CD4-positive, alpha-beta T cell treated with Interleukin-15 for 1 hour (primary cell): ENCODE data around the gene DEGS1.
A peak's percentile ranks its signal among the peaks of the same experiment; 100 is the strongest.

ENCODE experiments used
- DNase-seq: peaks from one replicate; pipeline ENCODE4 v3.0.0-alpha.2; 2020

DEGS1 gene

DNA sequence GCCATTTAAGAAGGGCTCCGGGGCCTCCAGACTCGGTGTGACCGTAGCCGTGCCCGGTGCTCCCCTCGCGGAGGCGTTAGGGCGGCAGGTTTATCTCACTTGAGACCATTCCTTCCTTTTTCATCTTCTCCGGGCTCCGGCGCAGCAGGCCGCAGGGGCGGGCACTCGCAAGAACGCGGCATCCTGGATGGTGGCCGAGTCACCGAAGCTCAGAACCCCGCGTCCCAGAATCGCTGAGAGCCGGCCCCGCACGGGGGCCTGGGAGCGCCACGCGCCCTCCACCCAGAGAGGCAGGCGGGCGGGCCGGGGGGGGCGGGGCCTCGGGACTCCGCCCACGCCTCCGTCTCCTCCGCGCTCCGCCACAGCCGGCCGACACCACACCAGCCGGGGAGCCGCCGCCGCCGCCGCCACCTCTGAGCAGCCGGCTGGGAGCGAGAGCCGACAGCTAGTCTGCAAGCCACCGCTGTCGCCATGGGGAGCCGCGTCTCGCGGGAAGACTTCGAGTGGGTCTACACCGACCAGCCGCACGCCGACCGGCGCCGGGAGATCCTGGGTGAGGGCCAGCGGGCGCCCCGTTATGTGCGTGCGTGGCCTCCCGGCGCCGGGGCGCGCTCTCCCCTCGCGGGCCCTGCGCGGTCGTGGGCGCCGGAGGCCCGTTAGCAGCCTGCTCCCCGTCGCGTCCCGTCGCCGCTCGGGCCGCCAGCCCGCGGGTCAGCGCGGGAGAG lies at the start of gene DEGS1:
TSS of gene DEGS1 (plus strand) at position 375 of the 725 bp plus-strand sequence. CDS start at position 472, 97 bp downstream.
- DNase-seq, result peak; percentile 86

DNA sequence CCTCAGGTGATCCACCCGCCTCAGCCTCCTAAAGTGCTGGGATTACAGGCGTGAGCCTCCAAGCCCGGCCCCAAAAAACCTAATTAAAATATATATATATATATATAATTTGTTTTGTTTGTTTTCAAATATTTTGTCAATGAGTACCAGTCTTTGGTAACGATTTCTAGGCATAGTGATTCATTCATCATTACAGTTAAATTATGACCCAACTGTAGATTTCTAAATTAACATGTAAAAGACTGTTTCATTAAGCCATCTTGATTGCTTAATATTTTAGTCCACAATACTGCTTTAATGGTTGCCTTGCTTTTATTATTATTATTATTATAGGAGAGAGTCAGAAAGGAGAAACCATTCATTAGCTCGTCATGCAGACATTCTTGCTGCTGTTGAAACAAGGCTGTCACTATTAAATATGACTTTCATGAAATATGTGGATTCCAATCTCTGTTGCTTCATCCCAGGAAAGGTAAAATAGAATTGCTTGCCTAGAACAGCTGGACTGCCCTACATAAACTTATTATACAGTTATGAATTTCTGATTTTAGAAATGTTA lies 49.2 kb upstream of the DEGS1 start:
- DNase-seq, result no peak

DNA sequence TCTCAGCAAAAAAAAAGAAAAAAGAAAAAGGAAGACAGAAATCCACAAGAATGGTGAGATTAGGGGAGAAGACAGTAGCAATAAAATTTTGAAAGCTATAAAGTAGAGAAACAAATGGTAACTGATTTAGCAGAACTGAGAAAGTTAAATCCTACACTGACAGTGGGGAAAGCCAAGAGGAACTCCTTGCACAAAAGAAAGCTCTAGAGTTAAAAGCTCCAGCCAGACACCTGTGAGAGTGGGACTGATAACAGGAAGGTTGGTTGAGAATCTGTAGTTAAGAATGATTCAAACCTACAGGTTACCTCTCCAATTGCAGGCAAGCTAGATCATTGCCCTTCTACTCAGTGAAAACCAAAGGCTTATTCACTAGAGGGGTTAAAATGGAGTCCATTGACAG lies 45.5 kb upstream of the DEGS1 start:
- no peak for DNase-seq

DNA sequence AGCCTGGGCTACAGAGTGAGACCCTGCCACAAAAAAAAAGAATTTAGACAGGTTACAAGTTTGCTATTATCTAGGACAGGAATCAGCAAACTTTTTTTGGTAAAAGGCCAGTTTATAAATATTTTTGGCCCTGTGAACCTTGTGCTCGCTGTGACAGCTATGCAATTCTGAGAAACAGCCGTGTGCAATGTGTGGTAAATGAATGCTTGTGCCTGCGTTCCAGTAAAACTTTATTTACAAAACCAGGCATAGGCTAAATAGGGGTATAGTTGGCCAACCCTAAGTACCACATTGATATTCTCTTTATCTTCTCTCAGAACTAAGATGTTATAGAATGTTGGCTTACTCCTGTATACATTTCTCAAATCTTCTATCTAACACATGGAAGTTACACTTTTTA lies 44.8 kb upstream of the DEGS1 start:
- DNase-seq, result no peak

DNA sequence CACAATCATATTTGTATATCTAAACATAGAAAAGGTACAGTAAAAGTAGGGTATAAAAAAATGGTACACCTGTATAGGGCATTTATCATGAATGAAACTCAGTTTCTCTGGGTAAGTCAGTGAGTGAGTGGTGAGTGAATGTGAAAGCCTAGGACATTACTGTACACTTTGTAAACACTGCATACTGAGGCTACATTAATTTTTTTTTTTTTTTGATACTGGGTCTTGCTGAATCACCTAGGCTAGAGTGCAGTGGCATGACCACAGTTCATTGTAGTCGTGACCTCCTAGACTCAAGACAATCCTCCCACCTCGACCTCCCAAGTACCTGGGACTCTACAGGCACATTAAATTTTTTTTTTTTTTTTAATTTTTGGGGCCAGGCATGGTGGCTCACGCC lies 41.3 kb upstream of the DEGS1 start:
- no peak for DNase-seq

DNA sequence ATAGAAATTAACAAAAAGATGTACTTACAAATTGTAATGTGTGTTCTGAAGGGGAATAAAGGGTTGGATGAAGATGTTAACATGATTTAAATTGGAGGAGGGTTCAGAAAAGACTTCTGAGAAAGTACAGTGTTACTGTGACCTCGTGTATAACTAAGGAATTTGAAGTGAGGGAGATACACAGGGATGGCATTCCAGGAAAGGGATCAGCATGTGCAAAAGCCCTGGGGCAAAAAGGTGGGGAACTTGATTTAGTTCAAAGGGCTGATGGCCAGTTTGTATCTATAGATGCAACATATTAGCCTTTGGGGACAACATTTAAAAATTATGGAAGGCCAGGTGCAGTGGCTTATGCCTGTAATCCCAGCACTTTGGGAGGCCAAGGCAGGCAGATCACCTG lies 33.3 kb upstream of the DEGS1 start:
- DNase-seq, result no peak

DNA sequence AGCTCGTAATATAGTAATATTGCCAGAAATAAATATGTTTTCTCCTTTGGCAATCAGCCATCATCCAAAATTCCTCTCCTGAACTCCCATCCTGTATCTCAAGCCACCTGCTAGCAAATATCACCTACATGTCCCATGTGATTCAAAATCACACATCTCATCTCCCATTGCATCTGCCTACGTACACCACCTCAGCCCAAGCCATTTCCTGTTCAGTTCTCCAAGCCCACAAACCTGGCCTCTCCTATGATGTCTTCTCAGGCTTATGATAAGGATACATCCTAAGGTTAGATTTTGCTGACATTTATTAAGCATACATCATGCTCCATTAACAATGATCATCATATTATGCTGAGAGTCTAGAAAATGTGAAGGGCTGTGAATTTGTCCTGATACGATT lies 31.9 kb upstream of the DEGS1 start:
- DNase-seq, result no peak

DNA sequence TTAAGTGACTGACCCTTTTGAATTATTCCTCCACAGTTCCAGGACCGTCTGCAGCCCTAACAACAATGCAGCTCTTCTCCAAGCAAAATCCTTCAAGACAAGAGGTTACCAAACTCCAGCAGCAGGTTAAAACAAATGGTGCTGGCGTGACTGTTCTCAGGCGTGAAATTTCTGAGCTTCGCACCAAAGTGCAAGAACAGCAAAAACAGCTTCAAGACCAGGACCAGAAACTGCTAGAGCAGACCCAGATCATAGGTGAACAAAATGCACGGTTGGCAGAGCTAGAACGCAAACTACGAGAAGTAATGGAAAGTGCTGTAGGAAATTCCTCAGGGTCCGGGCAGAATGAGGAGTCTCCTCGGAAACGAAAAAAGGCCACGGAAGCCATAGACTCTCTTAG lies 25.7 kb upstream of the DEGS1 start:
- DNase-seq, result no peak

DNA sequence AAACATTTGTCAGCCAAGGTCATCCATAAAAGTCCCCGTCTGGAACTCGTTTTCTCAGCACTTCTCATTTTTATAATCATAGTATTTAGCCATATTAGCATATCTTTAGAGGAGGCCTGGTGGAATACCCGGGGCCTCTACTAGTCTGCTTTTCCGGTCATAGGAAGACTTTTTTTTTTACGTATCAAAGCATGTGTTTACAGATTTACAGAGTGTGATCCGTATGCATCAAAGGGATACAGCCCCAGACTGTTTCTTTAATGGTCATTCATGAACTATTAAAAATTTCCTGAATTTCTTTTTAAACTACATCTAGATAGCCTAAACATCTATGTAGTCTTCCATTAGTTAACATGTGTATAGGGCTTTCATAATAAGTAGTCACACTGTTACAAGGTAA lies 23.5 kb upstream of the DEGS1 start:
- no peak for DNase-seq

DNA sequence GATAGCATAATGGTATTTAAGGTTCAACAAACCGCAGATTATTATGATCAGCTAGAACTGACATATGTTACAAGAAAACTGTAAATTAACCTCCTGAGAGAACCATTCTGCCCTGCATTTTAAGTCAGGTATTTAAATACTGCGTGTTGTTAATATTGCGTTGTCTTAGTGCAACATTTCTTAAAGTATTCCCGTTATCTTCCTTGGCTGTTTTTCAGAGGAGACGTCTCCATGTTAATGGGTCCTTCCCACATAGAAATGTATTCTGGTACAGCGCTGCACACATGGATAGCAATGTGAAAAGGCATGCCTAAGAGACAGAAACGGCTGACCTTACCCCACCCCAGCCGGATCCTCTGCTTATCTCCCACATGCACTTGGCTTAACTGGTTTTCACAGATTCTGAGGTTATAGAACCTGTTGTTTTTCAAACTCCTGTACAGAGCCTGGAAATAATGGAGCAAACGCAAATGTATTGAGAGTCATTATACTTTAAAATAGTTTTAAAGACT lies 22.8 kb upstream of the DEGS1 start:
- DNase-seq, result no peak

DNA sequence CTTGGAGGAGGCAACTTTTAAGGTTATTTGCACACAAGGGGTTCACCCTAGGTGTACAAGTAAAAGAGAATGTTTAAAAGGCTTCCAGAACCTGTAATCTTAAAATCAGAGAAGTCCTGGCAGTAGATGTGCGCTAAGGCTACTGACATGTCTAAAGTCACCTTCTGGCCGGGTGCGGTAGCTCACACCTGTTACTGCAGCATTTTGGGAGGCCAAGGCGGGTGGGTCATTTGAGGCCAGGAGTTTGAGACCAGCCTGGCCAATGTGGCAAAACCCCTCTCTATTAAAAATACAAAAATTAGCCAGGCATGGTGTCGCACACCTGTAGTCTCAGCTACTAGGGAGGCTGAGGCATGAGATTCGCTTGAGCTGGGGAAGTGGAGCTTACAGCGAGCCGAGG lies 20.3 kb upstream of the DEGS1 start:
- DNase-seq, result no peak

DNA sequence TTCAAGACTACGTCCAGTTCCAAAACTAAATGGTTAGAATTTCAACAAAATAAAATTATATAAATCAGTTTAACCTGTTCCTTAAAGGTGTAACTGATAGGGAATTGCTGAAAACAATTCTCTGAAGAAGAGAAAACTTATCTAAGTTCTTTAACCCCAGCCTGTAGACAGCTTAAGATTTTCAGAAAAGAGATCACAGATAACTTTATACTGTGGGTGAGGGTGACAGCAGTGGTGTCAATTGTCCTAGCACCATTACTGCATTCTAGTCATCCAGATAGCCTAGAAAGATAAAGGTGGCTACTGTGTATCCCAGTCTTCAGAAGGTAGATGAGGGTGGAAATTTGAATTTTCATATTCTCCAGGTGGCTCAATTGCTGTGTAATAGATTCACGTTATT lies 19.7 kb upstream of the DEGS1 start:
- no peak for DNase-seq

DNA sequence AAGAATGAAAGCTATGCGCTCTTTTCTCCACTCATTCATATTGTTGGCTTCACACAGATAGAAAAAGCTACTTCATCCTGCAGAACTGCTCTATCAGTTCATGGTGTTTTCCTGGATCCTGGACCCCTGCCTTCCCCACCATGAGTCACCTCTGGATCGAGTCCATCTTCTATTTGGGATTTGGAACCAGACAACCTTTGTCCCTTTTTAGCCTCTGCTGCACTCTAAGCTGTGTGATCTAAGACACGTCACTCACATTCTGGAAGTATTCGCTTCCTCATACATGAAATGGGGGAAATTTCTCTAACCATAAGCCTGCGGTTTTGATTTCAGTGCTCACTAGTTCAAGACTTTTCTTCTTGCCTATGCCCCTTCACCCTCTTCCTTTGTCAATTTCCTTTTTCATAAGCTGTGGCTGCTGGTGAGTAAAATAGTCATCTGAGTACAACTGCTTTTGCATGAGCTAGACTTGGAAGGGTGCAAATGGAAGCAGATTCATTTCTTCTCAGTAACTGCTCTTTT lies 14.1 kb upstream of the DEGS1 start:
- peak; percentile 25 for DNase-seq

DNA sequence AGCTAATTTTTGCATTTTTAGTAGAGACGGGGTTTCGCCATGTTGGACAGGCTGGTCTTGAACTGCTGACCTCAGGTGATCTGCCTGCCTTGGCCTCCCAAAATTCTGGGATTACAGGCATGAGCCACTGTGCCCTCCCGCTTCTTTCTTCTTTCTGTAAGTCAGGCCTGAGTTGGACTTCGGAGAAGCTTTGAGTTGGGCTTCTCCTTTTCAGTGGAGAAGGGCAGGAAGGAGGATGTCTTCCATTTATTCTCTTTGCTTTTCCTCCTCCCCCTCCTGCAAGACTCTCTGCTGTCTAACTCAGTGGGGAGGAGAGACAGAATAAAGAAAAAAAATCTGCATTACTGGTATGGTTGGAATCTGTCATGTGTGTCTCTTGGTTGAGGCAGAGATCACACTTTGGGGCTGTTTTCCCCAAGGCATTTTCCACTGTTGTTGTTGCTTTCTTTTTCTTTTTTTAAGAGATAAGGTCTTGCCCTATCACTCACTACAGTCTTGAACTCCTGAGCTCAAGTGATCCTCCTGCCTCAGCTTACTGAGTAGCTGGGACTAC lies 13.2 kb upstream of the DEGS1 start:
- DNase-seq, result no peak

DNA sequence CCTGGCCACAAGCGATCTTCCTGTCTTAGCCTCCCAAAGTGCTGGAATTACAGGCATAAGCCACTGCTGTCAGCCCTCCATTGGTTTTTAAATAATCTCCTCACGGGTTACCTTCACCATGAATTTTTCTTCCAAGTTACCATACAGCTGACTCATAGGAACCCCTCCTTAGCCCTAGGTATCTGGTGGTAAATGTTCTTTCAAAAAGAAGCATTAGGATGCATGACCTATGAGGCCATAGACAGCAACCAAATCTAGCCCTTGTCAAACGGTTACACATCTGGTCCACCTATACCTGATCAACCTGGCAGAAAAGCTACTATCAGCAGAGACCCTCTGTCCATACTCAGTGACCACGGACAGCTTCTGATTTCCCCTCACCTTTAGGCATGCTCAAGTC lies 12.7 kb upstream of the DEGS1 start:
- no peak for DNase-seq

DNA sequence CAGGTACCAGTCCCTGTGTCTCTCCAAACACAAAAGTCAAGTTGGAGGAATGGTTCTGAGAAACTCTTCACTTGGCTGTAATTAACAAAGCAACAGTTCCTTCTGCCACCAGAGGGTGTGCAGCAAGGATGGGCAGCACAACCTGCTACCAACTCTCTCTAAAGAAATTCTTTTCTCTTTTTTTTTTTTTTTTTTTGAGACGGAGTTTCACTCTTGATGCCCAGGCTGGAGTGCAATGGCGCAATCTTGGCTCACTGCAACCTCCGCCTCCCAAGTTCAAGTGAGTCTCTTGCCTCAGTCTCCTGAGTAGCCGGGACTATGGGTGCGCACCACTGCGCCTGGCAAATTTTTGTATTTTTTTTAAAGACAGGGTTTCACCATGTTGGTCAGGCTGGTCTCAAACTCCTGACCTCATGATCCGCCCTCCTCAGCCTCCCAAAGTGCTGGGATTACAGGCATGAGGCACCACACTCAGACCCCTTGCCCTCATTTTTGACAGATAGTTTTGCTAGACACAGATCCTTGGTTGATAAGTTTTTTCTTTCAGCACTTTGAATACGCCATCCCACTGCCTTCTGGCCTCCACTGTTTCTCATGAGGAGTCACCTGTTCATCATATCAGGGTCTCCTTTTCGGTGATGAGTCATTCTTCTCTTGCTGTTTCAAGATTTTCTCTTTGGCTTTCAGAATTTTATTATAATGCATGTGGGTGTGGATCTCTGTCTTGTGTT lies 12.1 kb upstream of the DEGS1 start:
- DNase-seq, result peak; percentile 54

DNA sequence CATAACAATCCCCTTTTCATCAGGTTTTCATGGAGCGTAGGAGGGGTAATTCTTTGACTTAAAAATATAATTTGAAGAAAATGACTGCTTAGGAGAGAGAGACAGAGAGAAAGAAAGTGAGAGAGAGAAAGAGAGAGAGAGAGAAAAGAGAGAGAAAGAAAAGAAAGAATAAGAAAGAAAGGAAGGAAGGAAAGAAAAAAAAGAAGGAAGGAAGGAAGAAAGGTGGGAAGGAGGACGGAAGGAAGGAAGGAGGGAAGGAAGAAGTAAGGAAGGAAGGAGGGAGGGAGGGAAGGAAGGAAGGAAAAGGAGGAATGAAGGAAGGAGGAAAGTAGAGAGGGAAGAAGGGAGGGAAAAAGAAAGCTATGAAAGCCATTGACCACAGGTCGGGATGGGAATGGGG lies 10.8 kb upstream of the DEGS1 start:
- DNase-seq, result no peak

DNA sequence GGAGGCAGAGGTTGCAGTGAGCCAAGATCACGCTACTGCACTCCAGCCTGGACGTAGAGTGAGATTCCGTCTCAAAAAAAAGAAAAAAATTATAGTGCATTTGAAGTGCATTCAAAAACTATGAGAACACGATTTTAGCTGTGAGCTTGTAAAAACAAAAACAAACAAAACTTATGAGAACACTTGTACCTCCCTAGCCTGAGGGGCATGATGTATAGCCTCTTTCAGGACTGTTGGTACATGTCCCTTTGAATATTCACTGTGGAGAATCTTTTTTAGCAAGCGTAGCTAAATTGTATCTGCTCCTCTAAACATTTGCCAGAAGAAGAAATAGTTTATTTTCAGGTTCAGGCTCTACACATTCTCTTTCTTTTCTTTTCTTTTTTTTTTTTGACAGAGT lies 9.5 kb upstream of the DEGS1 start:
- no peak for DNase-seq

DNA sequence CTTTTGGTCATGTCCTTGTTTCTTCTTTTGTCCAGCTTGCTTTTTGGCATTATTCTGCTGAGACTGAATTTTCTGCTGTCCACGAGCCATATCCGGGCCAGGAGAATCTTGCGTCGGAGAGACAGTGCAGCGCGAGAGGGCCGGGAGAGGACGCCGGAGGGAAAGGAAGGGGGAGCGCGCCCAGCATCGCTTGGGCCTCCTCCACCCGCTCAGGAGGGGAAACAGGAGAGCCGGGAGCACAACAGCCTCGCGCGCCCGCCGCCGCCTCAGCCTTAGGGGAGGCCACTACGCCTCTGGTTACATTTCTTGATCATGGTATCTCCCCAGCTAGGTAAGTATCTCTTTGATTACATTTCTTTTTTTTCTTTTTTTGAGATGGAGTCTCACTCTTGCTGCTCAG lies 7.4 kb upstream of the DEGS1 start:
- DNase-seq, result no peak

DNA sequence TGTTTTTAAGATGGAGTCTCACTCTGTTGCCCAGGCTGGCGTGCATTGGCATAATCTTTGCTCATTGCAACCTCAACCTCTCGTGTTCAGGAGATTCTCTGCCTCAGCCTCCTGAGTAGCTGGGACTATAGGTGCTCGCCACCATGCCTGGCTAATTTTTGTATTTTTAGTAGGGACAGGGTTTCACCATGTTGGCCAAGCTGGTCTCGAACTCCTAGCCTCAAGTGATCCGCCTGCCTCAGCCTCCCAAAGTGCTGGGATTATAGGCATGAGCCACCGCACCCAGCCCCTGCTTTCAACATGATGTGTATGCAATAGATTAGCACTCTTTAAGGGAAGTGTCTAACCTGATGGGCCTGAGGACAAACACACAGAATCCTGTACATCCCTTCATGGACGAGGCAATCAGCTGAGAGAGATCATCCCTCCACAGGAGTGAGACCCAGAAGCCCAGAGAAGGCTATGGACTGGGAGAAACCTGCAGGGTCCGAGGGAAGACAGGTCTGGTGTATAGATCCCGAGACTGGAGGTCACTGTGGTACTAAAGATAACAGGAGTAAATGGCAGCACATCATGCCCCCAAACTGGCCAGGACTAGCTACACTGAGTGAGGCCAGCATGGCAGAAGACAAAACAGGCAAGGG lies 5.6 kb upstream of the DEGS1 start:
- no peak for DNase-seq

DNA sequence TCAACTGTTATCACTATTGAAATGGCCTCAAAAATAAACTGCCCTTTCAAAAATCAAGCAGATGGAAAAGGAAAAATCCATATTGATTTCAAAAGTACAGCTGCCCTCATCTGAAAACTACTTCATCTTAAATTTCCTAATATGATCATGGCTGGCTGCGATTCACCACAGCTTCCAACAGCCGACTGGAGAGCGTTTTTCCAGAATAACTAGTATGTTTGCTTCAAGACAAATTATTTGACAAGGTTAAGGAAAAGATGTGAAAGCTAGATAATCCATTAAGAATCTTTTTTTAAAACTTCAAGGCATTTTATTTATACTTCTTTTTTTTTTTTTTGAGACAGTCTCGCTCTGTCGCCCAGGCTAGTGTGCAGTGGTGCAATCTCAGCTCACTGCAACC lies 4.1 kb upstream of the DEGS1 start:
- no peak for DNase-seq

DNA sequence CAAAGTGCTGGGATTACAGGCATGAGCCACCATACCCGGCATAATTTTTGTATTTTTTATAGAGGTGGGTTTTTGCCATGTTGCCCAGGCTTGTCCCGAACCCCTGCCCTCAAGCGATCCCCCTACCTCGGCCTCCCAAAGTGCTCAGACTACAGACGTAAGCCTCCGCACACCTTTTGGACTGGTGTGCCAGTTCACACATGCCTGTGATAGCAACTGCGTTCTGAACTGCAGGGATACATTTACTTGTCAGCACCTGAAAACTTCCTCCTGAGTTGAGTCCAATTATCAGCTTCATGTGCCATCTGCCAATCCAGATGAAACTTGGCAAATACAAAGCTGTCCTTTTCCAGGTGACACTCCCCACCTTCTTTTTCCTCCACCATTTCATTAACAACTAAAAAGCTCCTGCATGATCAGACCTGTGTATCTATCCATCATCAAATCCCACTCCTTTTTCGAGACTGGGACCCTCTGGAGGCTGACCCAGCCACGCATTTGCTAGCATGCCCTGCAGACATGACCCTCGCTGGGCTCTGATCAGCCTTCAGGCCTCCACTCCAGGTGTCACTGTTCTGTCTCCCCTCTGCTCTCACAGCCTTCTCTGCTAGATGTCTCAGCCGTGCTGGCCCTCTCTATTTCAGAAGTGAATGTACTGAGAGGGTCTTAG lies 2.1 kb upstream of the DEGS1 start:
- DNase-seq, result no peak

DNA sequence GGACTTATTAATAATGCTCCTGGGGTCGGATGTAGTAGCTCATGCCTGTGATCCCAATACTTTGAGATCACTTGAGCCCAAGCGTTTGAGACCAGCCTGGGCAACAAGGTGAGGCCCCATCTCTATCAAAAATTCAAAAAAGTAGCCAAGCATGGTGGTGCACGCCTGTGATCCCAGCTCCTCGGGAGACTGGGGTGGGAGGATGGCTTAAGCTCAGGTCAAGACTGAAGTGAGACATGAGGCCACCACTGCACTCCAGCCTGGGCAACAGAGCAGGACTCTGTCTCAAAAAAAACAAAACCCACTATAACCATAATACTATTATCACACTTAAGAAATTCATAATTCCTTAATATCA lies 1.6 kb upstream of the DEGS1 start:
- DNase-seq, result no peak
